ENCODE data around the gene NFASC.

GRCh38 chr1:204996981-204997380, 126.3 kb downstream of the NFASC start:
- no peak for TF ChIP-seq EZH2 (IDR thresholded peaks at IDR 0.05; ENCODE audit: insufficient read depth, poor library complexity, severe bottlenecking)
- no peak for TF ChIP-seq EZH2phosphoT487 (IDR thresholded peaks at IDR 0.05; ENCODE audit: insufficient read depth, low read depth)

All from GM23248 (cell line).